ENCODE results near the gene RNU1-1.

- TF ChIP-seq JUN (IDR thresholded peaks at IDR 0.05; ENCODE audit: borderline replicate concordance, low read depth, low read length) (no peak), JUN (CRISPR knock-in tag; IDR thresholded peaks at IDR 0.05; ENCODE audit: borderline replicate concordance) (no peak), RBBP5 (IDR thresholded peaks at IDR 0.05; ENCODE audit: borderline replicate concordance, insufficient read depth, low read length, poor library complexity, severe bottlenecking) (no peak), THRAP3 (IDR thresholded peaks at IDR 0.05; ENCODE audit: borderline replicate concordance) (no peak), CREB5 (CRISPR knock-in tag; IDR thresholded peaks at IDR 0.05) (no peak), ZEB2 (IDR thresholded peaks at IDR 0.05) (no peak), ZNF280B (CRISPR knock-in tag; IDR thresholded peaks at IDR 0.05) (no peak), CREM (IDR thresholded peaks at IDR 0.05; ENCODE audit: low read depth) (no peak), TCF7L2 (IDR thresholded peaks at IDR 0.05; ENCODE audit: low read depth, low read length) (no peak), MYBL2 (IDR thresholded peaks at IDR 0.05; ENCODE audit: low read depth) (no peak), MYBL2 (CRISPR knock-in tag; IDR thresholded peaks at IDR 0.05; ENCODE audit: borderline replicate concordance) (no peak)
Observed at GRCh38 chr1:16503494-16503893, 10.6 kb downstream of the RNU1-1 start.
